Right forelimb (tissue), 1 donor: Measurements from ENCODE around the gene TOP3A.
A peak's percentile ranks its signal among the peaks of the same experiment; 100 is the strongest.

Source experiments
- DNase-seq: peaks from one replicate; pipeline ENCODE4 v3.0.0-alpha.2; 2018

Gene TOP3A

GRCh38 chr17:18229254-18229653 lies 85.5 kb downstream of the TOP3A start:
- no peak for DNase-seq

- DNase-seq, result no peak
These were observed 86.6 kb downstream of the TOP3A start for GRCh38 chr17:18228176-18228682.

- no peak for DNase-seq
These were observed 87.2 kb downstream of the TOP3A start for GRCh38 chr17:18227635-18228034.

- no peak for DNase-seq
These were observed 88.4 kb downstream of the TOP3A start for GRCh38 chr17:18226284-18226945.

GRCh38 chr17:18225642-18226283 lies 89.0 kb downstream of the TOP3A start:
- DNase-seq, result peak; percentile 79

- DNase-seq, result peak; percentile 99
These were observed 89.6 kb downstream of the TOP3A start, which contains the start of gene LLGL1 for GRCh38 chr17:18225121-18225641. Gene LLGL1 (plus strand): TSS chr17:18225635. CDS start chr17:18225683, 48 bp downstream.

GRCh38 chr17:18224387-18225120 lies 90.2 kb downstream of the TOP3A start:
- peak; percentile 74 for DNase-seq

GRCh38 chr17:18224053-18224386 lies 90.8 kb downstream of the TOP3A start:
- DNase-seq, result no peak
